GM19397 (cell line): Measurements from ENCODE around the gene CD300H.
"Not testable (repeated sequence)": the region's sequence is repeated elsewhere in the genome, so short reads cannot be mapped to it uniquely, and the experiment has no call there.

ENCODE experiments used
- ATAC-seq: cut with Tn5 transposase; IDR thresholded peaks from one replicate; pipeline ENCODE4 v1.9.1; 2021; ENCODE audit warnings: mild to moderate bottlenecking, moderate library complexity; ENCODE audit not compliant: unreplicated experiment

The CD300H gene

GRCh38 chr17:74528491-74529199 lies 38.7 kb downstream of the CD300H start:
- peak; percentile 70 for ATAC-seq

- ATAC-seq: no peak
Observed at GRCh38 chr17:74527756-74528155, 39.6 kb downstream of the CD300H start.

GRCh38 chr17:74527081-74527480 lies 40.2 kb downstream of the CD300H start:
- no peak for ATAC-seq

- no peak for ATAC-seq
Observed at GRCh38 chr17:74526681-74527080, 40.6 kb downstream of the CD300H start.

- no peak for ATAC-seq
Observed at GRCh38 chr17:74525781-74526288, 41.5 kb downstream of the CD300H start.

GRCh38 chr17:74525465-74525725 lies 41.9 kb downstream of the CD300H start:
- ATAC-seq: no peak

GRCh38 chr17:74524653-74525464 lies 42.5 kb downstream of the CD300H start:
- no peak for ATAC-seq

GRCh38 chr17:74523308-74523707 lies 44.0 kb downstream of the CD300H start:
- ATAC-seq: no peak

GRCh38 chr17:74522381-74523105 lies 44.8 kb downstream of the CD300H start:
- ATAC-seq: no peak

GRCh38 chr17:74521701-74522201 lies 45.6 kb downstream of the CD300H start:
- no peak for ATAC-seq

- ATAC-seq: no peak
Observed at GRCh38 chr17:74520790-74521480, 46.4 kb downstream of the CD300H start.

GRCh38 chr17:74520016-74520434 lies 47.3 kb downstream of the CD300H start:
- no peak for ATAC-seq

- ATAC-seq: not testable (repeated sequence)
Observed at GRCh38 chr17:74518413-74518981, 48.8 kb downstream of the CD300H start.

- ATAC-seq: no peak
Observed at GRCh38 chr17:74516561-74517328, 50.6 kb downstream of the CD300H start.

- ATAC-seq: no peak
Observed at GRCh38 chr17:74515941-74516340, 51.4 kb downstream of the CD300H start.

- no peak for ATAC-seq
Observed at GRCh38 chr17:74514632-74515334, 52.5 kb downstream of the CD300H start.

- ATAC-seq: no peak
Observed at GRCh38 chr17:74513987-74514631, 53.2 kb downstream of the CD300H start.

GRCh38 chr17:74512624-74513091 lies 54.7 kb downstream of the CD300H start:
- ATAC-seq: peak; percentile 57
